HG02981 (cell line): Measurements from ENCODE around the gene EXD1.
A peak's percentile ranks its signal among the peaks of the same experiment; 100 is the strongest.

Experiments
- ATAC-seq: cut with Tn5 transposase; IDR thresholded peaks from one replicate; pipeline ENCODE4 v1.9.1; 2021; ENCODE audit warnings: mild to moderate bottlenecking, moderate library complexity; ENCODE audit not compliant: unreplicated experiment

Gene EXD1

GRCh38 chr15:41231422-41232226 lies 1.1 kb upstream of the EXD1 start:
- ATAC-seq = peak; percentile 38

GRCh38 chr15:41230345-41230649 lies 260 bp downstream of the EXD1 start:
- no peak for ATAC-seq

- no peak for ATAC-seq
These were observed 11.2 kb downstream of the EXD1 start for GRCh38 chr15:41219381-41219780.

- ATAC-seq = no peak
These were observed 11.7 kb downstream of the EXD1 start for GRCh38 chr15:41218851-41219250.

- no peak for ATAC-seq
These were observed 14.8 kb downstream of the EXD1 start for GRCh38 chr15:41215708-41216107.

- no peak for ATAC-seq
These were observed 22.7 kb downstream of the EXD1 start for GRCh38 chr15:41207687-41208448.

- no peak for ATAC-seq
These were observed 25.2 kb downstream of the EXD1 start for GRCh38 chr15:41205315-41205714.

- no peak for ATAC-seq
These were observed 27.2 kb downstream of the EXD1 start for GRCh38 chr15:41203395-41203794.

- ATAC-seq = no peak
These were observed 31.1 kb downstream of the EXD1 start for GRCh38 chr15:41199470-41199869.

GRCh38 chr15:41194444-41194843 lies 36.1 kb downstream of the EXD1 start:
- no peak for ATAC-seq

GRCh38 chr15:41183581-41183980 lies 47.0 kb downstream of the EXD1 start:
- ATAC-seq = no peak

GRCh38 chr15:41182266-41182665 lies 48.3 kb downstream of the EXD1 start:
- no peak for ATAC-seq

GRCh38 chr15:41180206-41180789 lies 50.3 kb downstream of the EXD1 start:
- ATAC-seq = no peak

GRCh38 chr15:41169781-41170180 lies 60.8 kb downstream of the EXD1 start:
- no peak for ATAC-seq

GRCh38 chr15:41169086-41169485 lies 61.5 kb downstream of the EXD1 start:
- no peak for ATAC-seq

- no peak for ATAC-seq
These were observed 68.8 kb downstream of the EXD1 start for GRCh38 chr15:41161736-41162135.

GRCh38 chr15:41161336-41161735 lies 69.2 kb downstream of the EXD1 start:
- ATAC-seq = no peak

GRCh38 chr15:41160639-41161315 lies 69.8 kb downstream of the EXD1 start:
- no peak for ATAC-seq

- ATAC-seq = no peak
These were observed 76.1 kb downstream of the EXD1 start for GRCh38 chr15:41154412-41154811.

GRCh38 chr15:41153733-41154132 lies 76.8 kb downstream of the EXD1 start:
- no peak for ATAC-seq

GRCh38 chr15:41151451-41152005 lies 79.0 kb downstream of the EXD1 start:
- no peak for ATAC-seq
